H54 (cell line): ENCODE results near the gene MAPK8.
"Not testable (repeated sequence)": the region's sequence is repeated elsewhere in the genome, so short reads cannot be mapped to it uniquely, and the experiment has no call there.

ENCODE experiments used
- DNase-seq: peaks from one replicate; pipeline ENCODE4 v3.0.0; 2011; ENCODE audit warnings: low spot score, mixed read lengths; ENCODE audit not compliant: insufficient read length
- FAIRE-seq: peaks from 3 replicates; lab custom pipeline; 2011; peaks lifted over from hg19 to GRCh38; lab: Jason Lieb, UNC
- POLR2A ChIP-seq: IDR thresholded peaks from 2 replicates; pipeline ENCODE4 v1.6.1; 2011; ENCODE audit warnings: low read depth, mild to moderate bottlenecking, low read length

MAPK8 gene

DNA sequence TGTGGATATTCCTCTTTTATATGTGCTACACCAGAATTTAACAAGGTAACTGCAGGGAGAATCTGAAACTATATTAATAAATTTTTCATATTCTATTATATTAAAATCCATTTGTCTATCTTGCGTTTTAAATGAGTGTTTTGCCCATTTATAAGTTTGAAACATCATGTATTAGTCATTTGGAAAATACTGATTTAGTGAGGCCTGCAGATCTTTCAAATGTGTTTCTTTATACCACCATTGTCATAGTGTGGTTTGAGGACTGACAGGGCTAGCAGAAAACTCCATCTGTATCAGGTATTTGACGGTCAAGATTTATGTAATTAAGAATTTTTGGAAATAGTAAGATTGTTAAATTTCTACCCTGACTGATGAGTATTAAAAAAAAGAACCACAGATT lies 29.3 kb downstream of the MAPK8 start:
- DNase-seq, result no peak
- no peak for FAIRE-seq
- no peak for TF ChIP-seq POLR2A

DNA sequence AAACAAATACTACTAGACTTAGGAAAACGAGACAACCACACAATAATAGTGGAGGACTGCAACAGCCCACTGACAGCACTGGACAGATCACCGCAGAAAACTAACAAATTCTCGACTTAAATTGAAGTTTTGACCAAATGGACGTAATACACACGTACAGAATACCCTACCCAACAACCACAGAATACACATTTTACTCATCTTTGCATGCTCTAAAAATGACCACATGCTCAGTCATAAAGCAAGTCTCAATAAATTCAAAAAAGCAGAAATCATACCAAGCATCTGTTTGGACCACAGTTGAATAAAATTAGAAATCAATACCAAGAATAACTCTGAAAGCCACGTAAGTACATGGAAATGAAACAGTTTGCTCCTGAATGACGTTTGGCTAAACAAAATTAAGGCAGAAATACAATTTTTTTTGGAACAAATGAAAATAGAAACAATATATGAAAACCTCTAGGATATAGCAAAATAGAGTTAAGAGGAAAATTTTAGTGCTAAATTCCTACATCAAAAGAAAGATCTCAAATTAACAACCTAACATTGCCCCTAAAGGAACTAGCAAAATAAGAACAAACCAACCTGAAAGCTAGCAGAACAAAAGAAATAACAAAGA lies 30.6 kb downstream of the MAPK8 start:
- FAIRE-seq, result no peak
- TF ChIP-seq POLR2A, result no peak
- no peak for DNase-seq

DNA sequence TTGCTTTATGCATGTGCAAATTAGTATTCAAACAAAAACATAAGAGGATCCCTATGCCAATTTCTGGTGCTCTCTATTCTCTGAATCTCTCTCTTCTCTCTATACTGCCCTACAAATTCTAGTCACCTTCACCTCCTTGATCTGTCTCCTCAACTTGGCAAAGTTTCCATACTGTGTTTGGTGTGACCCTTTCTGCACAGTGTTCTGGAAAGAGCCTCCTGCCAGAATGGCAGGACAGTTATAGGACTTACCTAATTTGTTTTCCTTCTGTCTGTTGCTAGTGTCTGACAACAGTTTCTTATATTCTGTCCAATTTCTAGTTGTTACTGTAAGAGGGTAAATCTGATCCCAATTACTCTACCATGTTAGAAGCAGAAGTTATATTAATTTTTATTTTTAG lies 34.3 kb downstream of the MAPK8 start:
- no peak for TF ChIP-seq POLR2A
- DNase-seq (no peak), FAIRE-seq (peak; percentile 50)

DNA sequence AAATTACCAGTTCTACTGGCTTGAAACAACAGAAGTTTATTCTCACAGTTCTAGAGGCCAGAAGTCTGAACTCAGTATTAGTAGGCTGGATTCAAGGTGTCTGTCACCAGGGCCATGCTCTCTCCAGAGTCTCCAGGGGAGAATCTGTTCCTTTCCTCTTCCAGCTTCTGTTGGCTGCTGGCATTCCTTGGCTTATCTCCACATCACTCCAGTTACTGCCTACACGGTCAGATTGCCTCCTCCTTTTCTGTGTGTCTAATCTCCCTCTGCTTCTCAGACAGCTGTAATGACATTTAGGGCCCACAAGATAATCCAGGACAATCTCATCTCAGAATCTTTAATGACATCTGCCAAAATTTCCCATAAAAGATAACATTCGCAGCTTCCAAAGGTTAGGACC lies 36.6 kb downstream of the MAPK8 start:
- no peak for DNase-seq
- FAIRE-seq, result no peak
- TF ChIP-seq POLR2A, result no peak

DNA sequence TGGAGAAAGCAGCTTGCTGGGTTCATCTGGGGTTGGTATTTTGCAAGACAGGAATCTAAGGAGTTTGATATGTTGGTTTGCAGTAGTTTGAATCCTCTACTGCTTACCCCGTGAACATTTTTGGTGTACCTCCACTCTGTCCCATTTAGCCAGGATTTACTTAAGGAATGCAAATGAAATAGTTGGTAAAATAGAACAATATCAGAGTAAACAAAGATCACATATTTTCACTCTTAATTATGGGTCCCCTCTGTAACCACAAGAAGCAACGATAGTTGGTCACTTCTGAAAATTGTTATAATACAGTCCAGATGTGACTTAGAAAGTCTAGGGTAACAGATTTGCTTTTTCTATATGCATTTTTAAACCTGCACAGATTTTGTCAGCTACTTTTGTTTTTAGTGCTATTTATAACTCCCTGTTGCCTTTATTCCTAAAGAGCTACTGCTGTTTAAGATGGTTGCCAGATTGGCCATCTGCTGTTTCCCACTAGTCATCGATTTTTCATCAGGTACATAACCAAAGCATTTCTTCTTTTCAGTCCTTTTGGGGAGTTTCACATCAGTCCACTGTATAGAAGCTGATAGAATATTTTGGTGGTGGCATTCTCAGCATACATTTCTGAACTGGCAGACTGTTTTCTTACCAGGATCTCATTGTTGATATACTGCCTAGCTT lies 37.6 kb downstream of the MAPK8 start:
- no peak for TF ChIP-seq POLR2A
- FAIRE-seq (no peak), DNase-seq (no peak)

DNA sequence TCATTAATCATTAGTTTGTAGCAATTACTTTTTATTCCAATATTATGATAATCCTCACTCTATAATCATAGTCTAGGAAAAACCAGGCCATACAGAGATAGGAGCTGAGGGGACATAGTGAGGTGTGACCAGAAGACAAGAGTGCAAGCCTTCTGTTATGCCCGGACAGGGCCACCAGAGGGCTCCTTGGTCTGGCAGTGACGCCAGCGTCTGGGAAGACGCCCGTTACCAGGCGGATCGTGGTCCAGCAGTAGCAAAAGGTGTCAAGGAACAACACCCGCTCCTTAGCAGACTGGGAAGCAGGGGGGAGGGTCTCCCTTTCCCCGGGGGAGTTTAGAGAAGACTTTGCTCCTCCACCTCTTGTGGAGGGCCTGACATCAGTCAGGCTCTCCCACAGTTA lies 39.8 kb downstream of the MAPK8 start:
- not testable (repeated sequence) for FAIRE-seq

DNA sequence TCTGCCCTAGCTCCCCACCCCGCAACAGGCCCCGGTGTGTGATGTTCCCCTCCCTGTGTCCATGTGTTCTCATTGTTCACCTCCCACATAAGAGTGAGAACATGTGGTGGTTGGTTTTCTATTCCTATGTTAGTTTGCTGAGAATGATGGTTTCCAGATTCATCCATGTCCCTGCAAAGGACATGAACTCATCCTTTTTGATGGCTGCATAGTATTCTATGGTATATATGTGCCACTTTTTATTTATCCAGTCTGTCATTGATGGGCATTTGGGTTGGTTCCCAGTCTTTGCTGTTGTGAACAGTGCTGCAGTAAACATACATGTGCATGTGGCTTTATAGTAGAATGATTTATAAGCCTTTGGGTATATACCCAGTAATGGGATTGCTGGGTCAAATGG lies 41.1 kb downstream of the MAPK8 start:
- not testable (repeated sequence) for FAIRE-seq, DNase-seq

More for the DNA sequence above, 39.8 kb downstream of the MAPK8 start:
- not testable (repeated sequence) for DNase-seq

DNA sequence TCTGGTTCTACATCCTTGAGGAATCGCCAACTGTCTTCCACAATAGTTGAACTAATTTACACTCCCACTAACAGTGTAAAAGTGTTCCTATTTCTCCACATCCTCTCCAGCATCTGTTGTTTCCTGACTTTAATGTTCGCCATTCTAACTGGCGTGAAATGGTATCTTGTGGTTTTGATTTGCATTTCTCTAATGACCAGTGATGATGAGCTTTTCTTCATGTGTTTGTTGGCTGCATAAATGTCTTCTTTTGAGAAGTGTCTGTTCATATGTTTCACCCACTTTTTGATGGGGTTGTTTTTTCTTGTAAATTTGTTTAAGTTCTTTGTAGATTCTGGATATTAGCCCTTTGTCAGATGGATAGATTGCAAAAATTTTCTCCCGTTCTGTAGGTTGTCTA lies 41.5 kb downstream of the MAPK8 start:
- FAIRE-seq, DNase-seq: not testable (repeated sequence)

DNA sequence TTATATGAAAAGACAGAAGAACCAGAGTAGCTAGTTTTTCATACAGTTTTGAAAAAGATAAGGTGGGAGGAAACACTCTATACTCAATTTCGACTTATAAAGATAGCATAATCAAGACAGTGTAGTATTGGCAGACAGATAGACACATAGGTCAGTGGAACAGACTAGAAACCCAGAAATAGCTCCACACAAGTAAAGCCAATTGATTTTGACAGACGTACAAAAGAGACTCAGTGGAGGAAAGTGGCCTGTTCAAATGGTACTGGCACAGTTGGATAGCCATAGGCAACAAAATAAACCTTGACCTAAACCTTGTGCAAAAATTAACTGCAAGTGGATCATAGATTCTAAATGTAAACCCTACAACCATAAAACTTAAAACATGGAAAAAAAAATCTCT lies 46.8 kb downstream of the MAPK8 start:
- no peak for TF ChIP-seq POLR2A
- FAIRE-seq, result peak; percentile 23
- DNase-seq, result no peak

DNA sequence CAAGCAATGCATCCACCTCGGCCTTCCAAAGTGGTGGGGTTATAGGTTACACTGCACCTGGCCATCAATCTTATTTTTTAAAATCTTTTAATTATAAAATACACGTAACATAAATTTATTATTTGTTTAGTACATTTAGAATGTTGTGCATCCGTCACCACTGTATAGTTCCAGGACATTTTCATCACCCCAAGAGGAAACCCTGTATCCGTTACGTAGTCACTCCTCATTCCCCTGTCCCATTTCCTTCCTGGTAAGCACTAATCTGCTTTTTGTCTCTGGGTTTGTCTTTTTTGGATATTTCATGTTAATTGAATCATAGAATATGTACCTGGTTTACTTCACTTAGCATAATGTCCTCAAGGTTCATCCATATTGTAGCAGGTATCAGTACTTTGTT lies 51.2 kb downstream of the MAPK8 start:
- no peak for FAIRE-seq
- TF ChIP-seq POLR2A, result no peak
- no peak for DNase-seq

DNA sequence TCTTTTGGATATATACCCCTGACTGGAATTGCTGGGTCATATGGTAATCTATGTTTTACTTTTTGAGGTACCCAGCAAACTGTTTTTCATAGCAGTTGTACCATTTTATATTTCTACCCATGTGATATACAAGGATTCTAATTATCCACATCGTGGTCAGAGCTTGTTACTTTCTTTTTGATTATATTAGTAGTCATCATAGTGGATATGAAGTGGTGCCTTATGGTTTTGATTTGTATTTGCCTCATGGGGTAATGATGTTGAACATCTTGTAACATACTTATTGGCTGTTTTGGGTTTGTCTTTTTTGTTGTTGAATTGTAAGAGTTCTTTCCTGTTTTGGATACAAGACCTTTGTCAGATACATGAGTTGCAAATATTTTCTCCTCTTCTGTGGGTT lies 51.7 kb downstream of the MAPK8 start:
- TF ChIP-seq POLR2A, result no peak
- DNase-seq (no peak), FAIRE-seq (no peak)

DNA sequence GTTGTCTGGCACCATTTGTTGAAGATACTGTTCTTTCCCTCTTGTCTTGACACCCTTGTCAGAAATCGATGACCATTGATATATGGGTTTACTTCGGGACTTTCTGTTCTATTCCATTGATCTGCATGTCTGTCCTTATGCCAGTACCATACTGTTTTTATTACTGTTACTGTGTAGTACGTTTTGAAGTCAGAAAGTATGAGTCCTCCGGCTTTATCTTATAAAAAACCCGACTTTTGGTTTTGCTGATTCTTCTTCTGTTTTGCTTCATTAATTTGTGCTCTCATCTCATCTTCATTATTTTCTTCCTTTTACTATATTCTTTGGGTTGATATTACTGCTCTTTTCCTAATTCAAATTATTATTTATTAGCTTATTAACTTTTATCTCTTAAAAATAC lies 52.4 kb downstream of the MAPK8 start:
- DNase-seq (no peak), FAIRE-seq (no peak)
- no peak for TF ChIP-seq POLR2A

DNA sequence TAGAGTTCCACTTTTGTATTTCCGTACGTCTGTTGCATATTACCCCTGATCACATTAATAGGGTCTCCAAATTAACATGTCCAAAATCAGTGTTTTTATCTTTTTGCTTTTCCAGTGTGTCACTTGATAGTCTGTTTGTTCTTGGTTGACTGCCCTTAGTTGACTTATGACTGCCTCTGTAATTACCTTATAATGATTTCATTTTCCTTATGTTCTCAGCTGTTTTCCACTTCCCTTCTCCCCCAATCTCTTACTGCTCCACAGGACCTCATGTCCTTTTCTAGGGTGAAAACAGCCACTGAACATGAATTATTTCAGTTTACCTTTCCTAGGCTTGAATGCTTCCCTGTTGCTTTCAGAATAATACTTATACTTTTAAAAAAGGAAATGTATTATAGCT lies 54.7 kb downstream of the MAPK8 start:
- no peak for DNase-seq
- FAIRE-seq, result no peak
- TF ChIP-seq POLR2A, result no peak

DNA sequence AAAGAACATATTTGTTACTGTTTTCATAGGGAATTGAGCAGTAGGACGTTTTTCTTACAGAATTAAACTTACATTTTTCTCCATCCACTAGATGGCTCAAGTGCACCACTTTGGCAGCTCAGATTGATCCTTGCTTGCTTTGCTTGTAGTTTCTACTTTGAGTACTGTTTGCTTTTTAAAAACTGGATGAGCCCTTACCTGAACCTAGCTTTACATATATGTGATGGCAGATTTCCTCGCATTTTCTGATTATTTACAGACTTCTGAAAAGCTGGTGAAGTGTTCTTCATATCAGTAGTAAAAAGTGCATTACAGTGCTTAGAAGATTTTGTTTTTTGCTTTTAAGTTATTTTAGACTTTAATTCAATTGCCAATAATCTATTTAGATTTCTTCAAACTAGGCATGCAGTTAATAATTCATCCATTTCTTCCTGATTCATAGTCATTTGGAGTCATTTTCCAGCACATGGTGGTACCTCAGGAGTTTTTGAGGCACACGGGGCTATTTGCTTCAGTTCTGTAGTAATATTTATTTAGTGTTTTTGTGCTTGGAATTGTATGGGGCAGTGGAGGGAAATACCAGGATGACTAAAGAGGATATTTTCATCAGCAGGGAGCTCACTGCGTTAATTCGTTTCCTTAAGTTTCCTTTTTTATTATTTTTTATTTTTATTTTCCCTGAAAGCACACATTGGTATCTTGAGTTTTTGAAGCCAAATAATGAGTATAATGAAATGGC lies 57.3 kb downstream of the MAPK8 start:
- DNase-seq, result no peak

More for the DNA sequence above, 57.3 kb downstream of the MAPK8 start:
- peak; percentile 97 for FAIRE-seq
- TF ChIP-seq POLR2A, result no peak
